Astrocyte (in vitro differentiated cells and primary cell): ENCODE results near the gene KCNS3. TPM values are rescaled to one million over a fixed set of nuclear protein-coding genes. Genes with fewer than 3 reads are reported as not detected.

Experiments used
- DNase-seq: peaks from one replicate; pipeline ENCODE4 v3.0.0-alpha.2; 2010; ENCODE audit warnings: low read depth
- FAIRE-seq: peaks from 2 replicates; lab custom pipeline; 2011; peaks lifted over from hg19 to GRCh38; lab: Jason Lieb, UNC
- H2AFZ ChIP-seq: 2 replicates; pipeline ENCODE4 v1.6.0; 2012; ENCODE audit warnings: low read depth, low read length, inconsistent platforms
- H3K27ac ChIP-seq: 2 replicates; pipeline ENCODE4 v1.5.1; 2011; ENCODE audit warnings: low read depth, low read length, inconsistent platforms
- H3K27me3 ChIP-seq: 2 replicates; pipeline ENCODE4 v1.6.0; 2011; ENCODE audit warnings: low read length, inconsistent platforms; ENCODE audit not compliant: insufficient read depth
- H3K36me3 ChIP-seq: 2 replicates; pipeline ENCODE4 v1.5.1; 2011; ENCODE audit warnings: low read length, inconsistent platforms; ENCODE audit not compliant: insufficient read depth
- H3K4me1 ChIP-seq: 2 replicates; pipeline ENCODE4 v1.5.1; 2011; ENCODE audit warnings: low read length, inconsistent platforms; ENCODE audit not compliant: insufficient read depth
- H3K4me2 ChIP-seq: 2 replicates; pipeline ENCODE4 v1.6.0; 2012; ENCODE audit warnings: low read length, inconsistent platforms
- H3K4me3 ChIP-seq: 2 replicates; pipeline ENCODE4 v1.5.1; 2011; ENCODE audit warnings: low read depth, mild to moderate bottlenecking, low read length, inconsistent platforms; ENCODE audit not compliant: insufficient read depth
- H3K79me2 ChIP-seq: 2 replicates; pipeline ENCODE4 v1.6.0; 2012; ENCODE audit warnings: mild to moderate bottlenecking, low read length, inconsistent platforms; ENCODE audit not compliant: insufficient read depth
- H3K9ac ChIP-seq: 2 replicates; pipeline ENCODE4 v1.6.0; 2012; ENCODE audit warnings: mild to moderate bottlenecking, low read length, inconsistent platforms
- H3K9me3 ChIP-seq: 2 replicates; pipeline ENCODE4 v1.5.1; 2012; ENCODE audit warnings: low read depth, mild to moderate bottlenecking, low read length, inconsistent platforms; ENCODE audit not compliant: insufficient read depth
- H4K20me1 ChIP-seq: 2 replicates; pipeline ENCODE4 v1.6.0; 2012; ENCODE audit warnings: low read length, inconsistent platforms; ENCODE audit not compliant: insufficient read depth
- H3K27ac Mint-ChIP-seq: one replicate; pipeline ENCODE4 v1.8.0; 2021; ENCODE audit warnings: mild to moderate bottlenecking, mixed read lengths; ENCODE audit not compliant: unreplicated experiment
- H3K27me3 Mint-ChIP-seq: one replicate; pipeline ENCODE4 v1.8.0; 2021; ENCODE audit warnings: low read depth, mixed read lengths; ENCODE audit not compliant: unreplicated experiment
- H3K36me3 Mint-ChIP-seq: one replicate; pipeline ENCODE4 v1.8.0; 2021; ENCODE audit warnings: low read depth, mixed read lengths; ENCODE audit not compliant: unreplicated experiment
- H3K4me1 Mint-ChIP-seq: one replicate; pipeline ENCODE4 v1.8.0; 2021; ENCODE audit warnings: low read depth, mixed read lengths; ENCODE audit not compliant: unreplicated experiment
- H3K4me3 Mint-ChIP-seq: one replicate; pipeline ENCODE4 v1.8.0; 2021; ENCODE audit warnings: mild to moderate bottlenecking, moderate library complexity, mixed read lengths; ENCODE audit not compliant: unreplicated experiment
- H3K9me3 Mint-ChIP-seq: one replicate; pipeline ENCODE4 v1.8.0; 2021; ENCODE audit warnings: mild to moderate bottlenecking, mixed read lengths; ENCODE audit not compliant: unreplicated experiment
- CTCF ChIP-seq: IDR thresholded peaks from 2 replicates; pipeline ENCODE4 v1.5.1; 2011; ENCODE audit warnings: low read depth, mild to moderate bottlenecking, inconsistent platforms, low read length, moderate library complexity; ENCODE audit not compliant: insufficient read depth
- EZH2 ChIP-seq: IDR thresholded peaks from 2 replicates; pipeline ENCODE4 v1.6.1; 2012; ENCODE audit warnings: mild to moderate bottlenecking, low read length, inconsistent platforms; ENCODE audit not compliant: insufficient read depth
- total RNA-seq: library from RNA; stranded (reverse); gene quantifications from 2 replicates; pipeline ENCODE4 v1.2.1, GENCODE V29; 2021

The KCNS3 gene
- total RNA-seq, 1 donor from 2014 or later, result 1.7 TPM

DNA sequence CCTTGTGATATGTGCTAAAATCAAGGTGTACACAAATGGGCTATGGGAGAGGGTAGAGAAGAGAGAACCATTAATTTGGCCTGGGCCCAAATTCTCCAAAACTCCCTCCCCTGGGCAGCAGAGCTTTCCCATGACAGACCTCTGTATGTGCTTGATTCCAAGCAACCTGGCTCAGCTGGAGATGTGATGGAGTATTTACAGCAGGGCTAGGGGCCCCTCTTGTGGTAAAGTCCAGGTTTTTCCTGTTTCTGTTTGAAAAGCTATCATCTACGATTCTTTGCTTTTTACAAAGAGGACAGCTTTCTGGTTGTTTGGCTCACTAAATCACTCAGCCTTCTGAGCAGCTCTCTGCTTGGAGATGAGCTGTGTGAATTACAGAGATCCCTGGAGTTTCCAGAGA lies 40.3 kb downstream of the KCNS3 start:
- no peaks in the 10 kb centered on the region for H3K4me1 ChIP-seq
- H3K4me3 ChIP-seq, result no peak overlapping the region
- FAIRE-seq (no peak), DNase-seq (no peak)
- H3K27ac ChIP-seq, result no peak overlapping the region
- H3K4me1 Mint-ChIP-seq, result peaks cover 4% of the 10 kb centered on the region
- no peak overlapping the region for H2AFZ ChIP-seq
- no peaks in the 10 kb centered on the region for H3K9me3 ChIP-seq
- no peaks in the 10 kb centered on the region for H3K27me3 Mint-ChIP-seq
- no peak overlapping the region for H3K4me3 Mint-ChIP-seq
- no peaks in the 10 kb centered on the region for H3K79me2 ChIP-seq
- no peak overlapping the region for H3K4me2 ChIP-seq
- no peaks in the 10 kb centered on the region for H3K36me3 ChIP-seq
- no peaks in the 10 kb centered on the region for H3K27me3 ChIP-seq
- TF ChIP-seq CTCF (no peak), EZH2 (no peak)
- H4K20me1 ChIP-seq, result no peaks in the 10 kb centered on the region
- H3K36me3 Mint-ChIP-seq, result no peaks in the 10 kb centered on the region
- no peak overlapping the region for H3K9ac ChIP-seq
- no peaks in the 10 kb centered on the region for H3K9me3 Mint-ChIP-seq
- H3K27ac Mint-ChIP-seq, result no peak overlapping the region

DNA sequence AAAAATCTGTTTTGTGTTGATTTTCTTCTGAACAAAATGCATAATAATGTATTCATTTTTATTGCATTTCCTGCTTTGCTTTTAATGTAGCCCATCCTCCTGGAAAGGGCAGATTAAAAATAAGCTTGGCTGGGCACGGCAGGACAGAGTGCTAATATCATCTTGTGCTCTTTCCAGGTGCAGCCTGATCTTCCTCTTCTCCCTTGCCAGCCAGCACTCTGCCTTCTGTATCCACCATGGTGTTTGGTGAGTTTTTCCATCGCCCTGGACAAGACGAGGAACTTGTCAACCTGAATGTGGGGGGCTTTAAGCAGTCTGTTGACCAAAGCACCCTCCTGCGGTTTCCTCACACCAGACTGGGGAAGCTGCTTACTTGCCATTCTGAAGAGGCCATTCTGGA lies 52.3 kb downstream of the KCNS3 start:
- Mint-ChIP-seq H3K9me3 (peaks cover 2% of the 10 kb centered on the region), H3K27ac (no peak overlapping the region), H3K4me3 (no peak overlapping the region), H3K27me3 (no peaks in the 10 kb centered on the region), H3K36me3 (no peaks in the 10 kb centered on the region), H3K4me1 (no peaks in the 10 kb centered on the region)
- H3K4me1 ChIP-seq, result peaks cover 13% of the 10 kb centered on the region
- H3K4me3 ChIP-seq, result no peak overlapping the region
- FAIRE-seq (no peak), DNase-seq (no peak)
- H3K4me2 ChIP-seq, result no peak overlapping the region
- no peak overlapping the region for H2AFZ ChIP-seq
- H3K27me3 ChIP-seq, result no peaks in the 10 kb centered on the region
- peaks cover 3% of the 10 kb centered on the region for H3K9me3 ChIP-seq
- no peak overlapping the region for H3K27ac ChIP-seq
- no peaks in the 10 kb centered on the region for H4K20me1 ChIP-seq
- no peaks in the 10 kb centered on the region for H3K36me3 ChIP-seq
- no peaks in the 10 kb centered on the region for H3K79me2 ChIP-seq
- H3K9ac ChIP-seq, result no peak overlapping the region
- TF ChIP-seq EZH2 (no peak), CTCF (no peak)

GRCh38 chr2:17933256-17933655 lies 54.8 kb downstream of the KCNS3 start:
- no peak overlapping the region for H3K27ac ChIP-seq
- no peak overlapping the region for H3K4me3 ChIP-seq
- H3K27me3 Mint-ChIP-seq, result no peaks in the 10 kb centered on the region
- peaks cover 3% of the 10 kb centered on the region for H3K9me3 Mint-ChIP-seq
- H3K79me2 ChIP-seq, result no peaks in the 10 kb centered on the region
- H3K27ac Mint-ChIP-seq, result no peak overlapping the region
- H4K20me1 ChIP-seq, result no peaks in the 10 kb centered on the region
- no peaks in the 10 kb centered on the region for H3K4me1 Mint-ChIP-seq
- DNase-seq (no peak), FAIRE-seq (no peak)
- peaks cover 13% of the 10 kb centered on the region for H3K4me1 ChIP-seq
- H2AFZ ChIP-seq, result no peak overlapping the region
- no peaks in the 10 kb centered on the region for H3K36me3 ChIP-seq
- H3K9me3 ChIP-seq, result no peaks in the 10 kb centered on the region
- H3K36me3 Mint-ChIP-seq, result no peaks in the 10 kb centered on the region
- no peak overlapping the region for H3K4me2 ChIP-seq
- H3K9ac ChIP-seq, result no peak overlapping the region
- TF ChIP-seq EZH2 (no peak), CTCF (no peak)
- H3K4me3 Mint-ChIP-seq, result no peak overlapping the region
- no peaks in the 10 kb centered on the region for H3K27me3 ChIP-seq
